Activated CD4-positive, alpha-beta T cell treated with anti-CD3 and anti-CD28 coated beads, Interleukin-10, Interleukin-2, amounts not matched to agents 100 ng/mL and 50 ng/mL, durations not matched to agents 16 hours and 8 hours (primary cell): ENCODE results near the gene RTF2.

Experiments
- DNase-seq: peaks from one replicate; pipeline ENCODE4 v3.0.0-alpha.2; 2020

RTF2 gene

GRCh38 chr20:56468316-56469076 is at the start of gene RTF2:
TSS of gene RTF2 (plus strand) at chr20:56468627. CDS start at chr20:56468698, 71 bp downstream.
- DNase-seq: peak; percentile 97

GRCh38 chr20:56420028-56420427 is 48.4 kb upstream of the RTF2 start:
- no peak for DNase-seq

- no peak for DNase-seq
Measured at GRCh38 chr20:56420940-56421688, 47.3 kb upstream of the RTF2 start.

GRCh38 chr20:56422076-56422823 is 46.2 kb upstream of the RTF2 start:
- DNase-seq: no peak

GRCh38 chr20:56422824-56423189 is 45.6 kb upstream of the RTF2 start:
- no peak for DNase-seq

- no peak for DNase-seq
Measured at GRCh38 chr20:56423211-56423610, 45.2 kb upstream of the RTF2 start.

GRCh38 chr20:56423886-56424285 is 44.5 kb upstream of the RTF2 start:
- no peak for DNase-seq

GRCh38 chr20:56424931-56425330 is 43.5 kb upstream of the RTF2 start:
- no peak for DNase-seq

- no peak for DNase-seq
Measured at GRCh38 chr20:56426026-56426425, 42.4 kb upstream of the RTF2 start.

- DNase-seq: no peak
Measured at GRCh38 chr20:56426926-56427325, 41.5 kb upstream of the RTF2 start.

- no peak for DNase-seq
Measured at GRCh38 chr20:56427797-56428196, 40.6 kb upstream of the RTF2 start.

- no peak for DNase-seq
Measured at GRCh38 chr20:56428410-56428809, 40.0 kb upstream of the RTF2 start.

- DNase-seq: no peak
Measured at GRCh38 chr20:56428881-56429280, 39.5 kb upstream of the RTF2 start.

- no peak for DNase-seq
Measured at GRCh38 chr20:56429502-56429901, 38.9 kb upstream of the RTF2 start.

- no peak for DNase-seq
Measured at GRCh38 chr20:56429941-56430340, 38.5 kb upstream of the RTF2 start.

GRCh38 chr20:56430461-56430860 is 38.0 kb upstream of the RTF2 start:
- DNase-seq: no peak

GRCh38 chr20:56430957-56431356 is 37.5 kb upstream of the RTF2 start:
- DNase-seq: no peak

GRCh38 chr20:56431471-56431870 is 37.0 kb upstream of the RTF2 start:
- DNase-seq: no peak

- DNase-seq: no peak
Measured at GRCh38 chr20:56433221-56433879, 35.1 kb upstream of the RTF2 start.

GRCh38 chr20:56433880-56434255 is 34.6 kb upstream of the RTF2 start:
- no peak for DNase-seq

GRCh38 chr20:56437196-56437960 is 31.0 kb upstream of the RTF2 start:
- no peak for DNase-seq

GRCh38 chr20:56438284-56438683 is 30.1 kb upstream of the RTF2 start:
- DNase-seq: no peak
